SK-MEL-5 (cell line): ENCODE measurements around the gene C5orf58. TPM values are rescaled to one million over a fixed set of nuclear protein-coding genes. Genes with fewer than 3 reads are reported as not detected.
A peak's percentile ranks its signal among the peaks of the same experiment; 100 is the strongest.

ENCODE experiments used
- DNase-seq: peaks from one replicate; pipeline ENCODE4 v3.0.0-alpha.2; 2016; ENCODE audit warnings: low read depth, low spot score
- in situ Hi-C: cut with HindIII; loops from 2 replicates; pipeline ENCODE4 v1.10.0; 2016; ENCODE audit warnings: low sequenced_read_pairs, high pct_unique_total_duplicates, low pct_unique_long_range_greater_than_20kb
- total RNA-seq: library from RNA; depleted of rRNA; stranded (reverse); fragments of >200 nt; shearing (Covaris generic); gene quantifications from 2 replicates; pipeline ENCODE4 v1.2.3, GENCODE V29; 2014; rRNA removed

C5orf58 gene
- total RNA-seq, 1 experiment from 2014 or later: not detected

GRCh38 chr5:170289764-170290163, 57.0 kb downstream of the C5orf58 start:
- no peak for DNase-seq
- in situ Hi-C loops: no loop called here

GRCh38 chr5:170290498-170290897, 57.7 kb downstream of the C5orf58 start:
- in situ Hi-C loops: no loop called here
- DNase-seq: peak; percentile 62

GRCh38 chr5:170292179-170293104, 59.7 kb downstream of the C5orf58 start:
- in situ Hi-C loops: no loop called here
- DNase-seq: no peak

- DNase-seq: no peak
- in situ Hi-C loops: no loop called here
Measured at GRCh38 chr5:170293273-170293672, 60.5 kb downstream of the C5orf58 start.

- in situ Hi-C loops: no loop called here
- no peak for DNase-seq
Measured at GRCh38 chr5:170294057-170294456, 61.3 kb downstream of the C5orf58 start.

GRCh38 chr5:170294556-170294955, 61.8 kb downstream of the C5orf58 start:
- in situ Hi-C loops: no loop called here
- DNase-seq: no peak

Other genes with a start within 250 kb of the C5orf58 start
- gene FOXI1, start 127.1 kb upstream of the C5orf58 start, total RNA-seq: not detected in 2 replicates
- gene LCP2, start 64.8 kb downstream of the C5orf58 start, total RNA-seq: 0.26 and 0.51 TPM in 2 replicates
- not detected in 2 replicates for gene KCNMB1, start 156.4 kb downstream of the C5orf58 start, total RNA-seq